HG03469 (cell line): ENCODE results near the gene GSTM1.

ENCODE experiments used
- ATAC-seq: cut with Tn5 transposase; IDR thresholded peaks from one replicate; pipeline ENCODE4 v1.9.1; 2021; ENCODE audit warnings: mild to moderate bottlenecking, moderate library complexity, moderate number of reproducible peaks; ENCODE audit not compliant: unreplicated experiment

GSTM1 gene

GRCh38 chr1:109687641-109688499, at the start of gene GSTM1:
Gene GSTM1 (plus strand): TSS chr1:109687817. CDS start chr1:109687874, 57 bp downstream.
- ATAC-seq, result peak; percentile 91

GRCh38 chr1:109639063-109639840, 48.4 kb upstream of the GSTM1 start:
- no peak for ATAC-seq

- ATAC-seq, result no peak
Observed at GRCh38 chr1:109639841-109640184, 47.8 kb upstream of the GSTM1 start.

GRCh38 chr1:109640285-109640865, 47.2 kb upstream of the GSTM1 start:
- peak; percentile 63 for ATAC-seq

GRCh38 chr1:109641078-109641740, 46.4 kb upstream of the GSTM1 start:
- no peak for ATAC-seq

DNA sequence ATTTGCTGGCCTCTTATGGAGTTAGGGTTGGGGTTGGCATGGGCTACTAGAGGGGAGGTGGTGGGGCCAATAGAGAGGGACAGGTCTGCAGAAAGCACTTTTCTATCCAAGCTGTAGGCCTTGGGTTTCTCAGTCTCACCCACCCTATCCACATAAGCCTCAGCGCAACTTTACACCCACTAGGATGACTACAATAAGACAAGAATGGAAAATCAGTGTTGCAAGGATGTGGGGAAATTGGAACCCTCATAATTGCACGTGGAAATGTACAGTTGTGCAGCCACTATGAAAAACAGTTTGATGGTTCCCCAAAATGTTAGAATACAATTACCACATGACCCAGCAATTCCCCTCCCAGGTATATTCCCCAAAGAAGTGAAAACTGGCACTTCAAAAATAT, 45.8 kb upstream of the GSTM1 start:
- no peak for ATAC-seq

DNA sequence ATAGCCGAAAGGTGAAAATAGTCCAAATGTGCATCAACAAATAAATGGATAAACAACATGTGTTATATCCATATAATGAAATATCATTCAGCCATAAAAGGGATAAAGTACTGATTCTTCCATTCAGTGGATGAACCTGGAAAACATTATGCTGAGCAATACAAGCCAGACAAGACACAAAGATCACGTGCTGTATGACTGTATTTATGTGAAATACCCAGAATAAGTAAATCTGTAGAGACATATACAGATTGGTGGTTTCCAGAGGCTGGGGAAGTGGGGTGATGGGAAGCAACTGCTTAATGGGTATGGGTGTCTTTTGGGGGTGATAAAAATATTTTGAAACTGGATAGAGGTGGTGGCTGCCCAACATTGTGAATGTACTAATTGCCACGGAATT, 45.0 kb upstream of the GSTM1 start:
- ATAC-seq, result no peak

DNA sequence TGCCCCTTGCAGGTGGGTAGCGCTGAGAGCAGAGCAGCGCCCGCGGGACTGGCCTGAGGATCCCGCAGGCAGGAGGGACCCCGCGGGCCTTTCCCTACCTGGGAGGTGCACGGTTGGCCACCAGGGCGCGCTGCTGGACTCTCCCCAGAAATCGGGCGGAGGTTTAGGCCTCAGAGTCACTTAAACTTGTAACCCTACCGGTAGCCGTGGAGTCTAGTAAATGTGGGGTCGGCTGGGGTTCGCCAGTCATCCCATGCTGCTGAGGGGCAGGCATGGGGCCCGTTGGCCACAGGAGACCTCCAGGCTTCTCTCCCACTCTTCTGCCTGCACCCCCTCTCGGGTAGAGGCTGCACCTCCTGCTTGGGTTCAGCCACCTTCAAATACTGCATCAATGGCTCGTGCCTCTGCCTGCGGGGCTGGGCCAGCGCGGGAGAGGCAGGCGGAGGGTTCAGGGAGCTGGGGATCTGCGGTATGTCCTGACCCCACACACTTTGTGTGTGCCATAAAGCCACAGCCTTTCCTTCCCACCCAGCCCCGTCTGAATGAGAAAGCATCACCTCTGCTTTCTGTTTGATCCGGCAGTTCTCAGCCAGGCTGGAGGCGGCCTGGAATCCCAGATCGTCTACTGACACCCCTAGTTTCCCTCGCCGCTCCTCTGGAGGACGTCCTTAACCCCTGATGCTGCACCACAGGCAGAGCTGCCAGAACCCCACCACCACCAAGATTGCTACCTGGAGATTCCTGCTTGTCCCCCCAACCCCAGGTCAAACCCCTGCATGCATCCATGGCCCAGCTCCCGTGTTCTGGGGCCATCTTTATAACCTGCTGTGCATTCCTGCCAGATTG, 44.0 kb upstream of the GSTM1 start:
- peak; percentile 60 for ATAC-seq

GRCh38 chr1:109644670-109645069, 42.9 kb upstream of the GSTM1 start:
- no peak for ATAC-seq

DNA sequence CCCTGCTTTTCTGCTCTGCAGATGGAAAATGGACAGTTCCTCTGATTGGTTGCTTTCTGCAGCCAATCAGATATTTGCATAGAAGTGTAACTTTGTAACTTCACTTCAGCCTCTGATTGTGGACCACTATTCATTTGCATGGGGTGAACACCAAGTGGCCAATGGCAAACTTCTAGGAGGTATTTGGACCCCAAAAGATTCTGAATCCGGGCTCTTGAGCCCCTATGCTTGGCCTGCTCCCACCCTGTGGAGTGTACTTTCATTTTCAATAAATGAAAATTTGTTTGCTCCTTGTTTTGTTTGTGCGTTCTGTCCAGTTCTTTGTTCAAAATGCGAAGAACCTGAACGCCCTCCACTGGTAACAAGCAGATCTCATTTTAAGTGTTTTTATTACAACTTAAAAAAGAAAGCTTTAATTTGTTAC, 38.1 kb upstream of the GSTM1 start:
- ATAC-seq, result no peak

- no peak for ATAC-seq
Observed at GRCh38 chr1:109650609-109651008, 37.0 kb upstream of the GSTM1 start.

- no peak for ATAC-seq
Observed at GRCh38 chr1:109652402-109652801, 35.2 kb upstream of the GSTM1 start.

GRCh38 chr1:109653306-109653705, 34.3 kb upstream of the GSTM1 start:
- no peak for ATAC-seq

DNA sequence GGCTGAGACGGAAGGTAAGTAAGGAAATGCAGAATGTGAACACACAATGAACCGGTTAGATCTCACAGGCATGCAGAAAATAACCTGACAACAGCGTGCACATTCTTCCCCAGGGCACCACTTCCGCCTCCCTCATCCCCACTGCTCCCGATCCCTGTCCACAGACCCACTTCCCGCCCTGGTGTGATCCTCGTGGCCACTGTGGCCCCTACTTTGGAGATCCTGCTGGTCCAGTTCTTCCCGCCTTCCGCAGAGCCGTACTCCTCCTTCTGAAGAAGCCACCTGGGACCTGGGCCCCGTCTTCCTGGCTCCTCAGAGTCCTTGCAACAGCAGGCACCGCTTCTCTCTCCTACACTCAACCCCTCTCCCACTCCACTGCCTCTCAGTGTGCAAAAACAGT, 33.1 kb upstream of the GSTM1 start:
- no peak for ATAC-seq

- ATAC-seq, result no peak
Observed at GRCh38 chr1:109655615-109656519, 31.8 kb upstream of the GSTM1 start, which contains the start of gene GSTM4. Gene GSTM4 (plus strand): TSS chr1:109656099. CDS start chr1:109656390, 291 bp downstream.

DNA sequence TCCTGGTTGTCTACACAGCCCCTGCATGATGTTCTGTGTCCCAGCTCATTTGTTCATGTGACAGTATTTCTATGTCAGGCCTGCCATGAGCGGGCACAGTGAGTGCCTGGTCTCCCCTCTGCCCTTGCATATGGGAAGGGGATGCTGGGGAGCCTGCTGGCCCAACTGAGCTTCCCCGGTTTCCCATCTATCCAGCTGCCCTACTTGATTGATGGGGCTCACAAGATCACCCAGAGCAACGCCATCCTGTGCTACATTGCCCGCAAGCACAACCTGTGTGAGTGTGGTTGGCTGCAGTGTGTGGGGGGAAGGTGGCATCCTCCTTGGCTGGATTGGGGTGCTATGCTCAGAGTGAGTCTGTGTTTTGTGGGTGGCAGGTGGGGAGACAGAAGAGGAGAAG, 30.2 kb upstream of the GSTM1 start:
- no peak for ATAC-seq

DNA sequence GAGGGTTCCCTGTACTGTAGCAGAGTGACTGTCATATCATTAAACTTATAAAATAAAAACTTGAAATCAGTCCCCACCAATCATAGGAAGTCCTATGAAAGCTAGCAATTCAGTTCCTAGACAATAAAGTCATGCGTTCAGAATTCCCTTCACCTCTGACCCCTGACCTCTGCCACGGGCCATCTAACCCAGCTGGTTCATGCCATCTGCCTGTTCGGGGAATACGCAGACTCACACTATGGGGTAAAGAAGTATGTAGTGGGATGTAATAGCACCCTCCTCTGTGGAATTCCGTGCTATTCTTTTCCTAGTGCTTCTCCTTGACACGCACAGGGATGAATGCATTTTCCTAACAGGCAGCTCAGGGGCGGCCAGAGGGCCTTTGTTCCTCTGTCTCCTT, 29.6 kb upstream of the GSTM1 start:
- no peak for ATAC-seq

DNA sequence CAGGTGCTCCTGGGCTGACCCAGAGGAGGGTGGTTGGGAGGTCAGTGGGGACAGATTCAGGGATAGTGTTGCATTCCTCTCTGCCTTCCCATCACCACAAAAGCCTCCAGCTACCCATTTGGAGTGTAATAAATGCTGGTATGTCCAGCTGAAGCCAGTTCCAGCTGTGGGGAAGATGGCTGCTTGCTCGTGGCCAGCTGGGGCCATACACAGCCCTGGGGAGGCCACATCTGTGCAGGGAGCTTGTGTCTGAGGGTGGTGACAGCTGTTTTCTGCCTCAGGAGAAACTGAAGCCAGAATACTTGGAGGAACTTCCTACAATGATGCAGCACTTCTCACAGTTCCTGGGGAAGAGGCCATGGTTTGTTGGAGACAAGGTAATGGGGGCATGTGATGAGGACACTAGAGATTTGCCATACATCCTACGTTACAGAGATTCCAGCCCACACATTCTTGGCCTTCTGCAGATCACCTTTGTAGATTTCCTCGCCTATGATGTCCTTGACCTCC, 29.0 kb upstream of the GSTM1 start:
- no peak for ATAC-seq

DNA sequence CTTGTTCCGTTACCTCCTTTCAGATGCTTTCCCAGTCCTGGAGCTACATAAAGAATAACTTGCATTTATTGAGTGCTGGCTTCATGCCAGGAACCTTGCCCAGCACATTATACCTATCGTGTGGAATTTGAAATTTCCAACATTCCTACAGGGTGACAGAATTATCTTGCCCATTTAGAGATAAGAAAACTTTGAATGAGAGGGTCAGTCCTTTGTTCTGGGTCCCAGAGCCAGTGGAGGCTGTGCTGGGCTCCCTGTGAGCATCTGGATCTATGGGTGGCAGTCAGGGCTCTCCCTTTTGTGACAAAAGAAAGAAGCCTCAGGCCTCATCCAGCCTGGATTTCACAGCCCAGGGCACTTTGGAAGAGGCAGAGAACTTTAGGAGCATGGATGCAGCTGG, 28.5 kb upstream of the GSTM1 start:
- ATAC-seq, result no peak
